C4-2B (cell line): Measurements from ENCODE around the gene PBRM1.

Experiments
- H3K27ac ChIP-seq: fragments of 450-650 bp; 2 replicates; pipeline ENCODE4 v1.5.1; 2017
- CTCF ChIP-seq: fragments of 450-650 bp; conservative IDR thresholded peaks from 2 replicates; pipeline ENCODE4 v1.5.1; 2017; ENCODE audit warnings: mild to moderate bottlenecking
- ZFX ChIP-seq: fragments of 450-650 bp; IDR thresholded peaks from 2 replicates; pipeline ENCODE4 v1.6.1; 2017

PBRM1 gene

GRCh38 chr3:52650439-52650838 is 35.3 kb downstream of the PBRM1 start:
- no peak for TF ChIP-seq CTCF
- TF ChIP-seq ZFX = no peak
- no peak overlapping the region for H3K27ac ChIP-seq

- H3K27ac ChIP-seq = no peak overlapping the region
- no peak for TF ChIP-seq CTCF
- no peak for TF ChIP-seq ZFX
These were observed 36.1 kb downstream of the PBRM1 start for GRCh38 chr3:52649461-52650210.

- TF ChIP-seq ZFX (no peak), CTCF (no peak)
- H3K27ac ChIP-seq = no peak overlapping the region
These were observed 40.2 kb downstream of the PBRM1 start for GRCh38 chr3:52645549-52645948.

- TF ChIP-seq CTCF (no peak), ZFX (no peak)
- H3K27ac ChIP-seq = no peak overlapping the region
These were observed 49.0 kb downstream of the PBRM1 start for GRCh38 chr3:52636673-52637072.

GRCh38 chr3:52633786-52634185 is 51.9 kb downstream of the PBRM1 start:
- H3K27ac ChIP-seq = no peak overlapping the region
- no peak for TF ChIP-seq ZFX
- no peak for TF ChIP-seq CTCF

- TF ChIP-seq ZFX (no peak), CTCF (no peak)
- H3K27ac ChIP-seq = no peak overlapping the region
These were observed 60.7 kb downstream of the PBRM1 start for GRCh38 chr3:52625041-52625440.

- TF ChIP-seq ZFX (no peak), CTCF (no peak)
- H3K27ac ChIP-seq = no peak overlapping the region
These were observed 62.4 kb downstream of the PBRM1 start for GRCh38 chr3:52623234-52623792.
